Chondrocyte (in vitro differentiated cells): ENCODE measurements around the gene GLB1L3. TPM values are rescaled to one million over a fixed set of nuclear protein-coding genes. Genes with fewer than 3 reads are reported as not detected.

Experiments
- DNase-seq: peaks from one replicate; pipeline ENCODE4 v3.0.0; 2021; ENCODE audit warnings: mixed read lengths, low spot score
- H3K27ac Mint-ChIP-seq: one replicate; pipeline ENCODE4 v1.8.0; 2021; ENCODE audit warnings: mild to moderate bottlenecking, moderate library complexity, mixed read lengths; ENCODE audit not compliant: unreplicated experiment
- H3K27me3 Mint-ChIP-seq: 2 replicates; pipeline ENCODE4 v1.8.0; 2021; ENCODE audit warnings: low read depth, mixed read lengths
- H3K36me3 Mint-ChIP-seq: 2 replicates; pipeline ENCODE4 v1.8.0; 2021; ENCODE audit warnings: low read depth, mixed read lengths
- H3K4me1 Mint-ChIP-seq: 2 replicates; pipeline ENCODE4 v1.8.0; 2021; ENCODE audit warnings: low read depth, mild to moderate bottlenecking, mixed read lengths
- H3K4me3 Mint-ChIP-seq: one replicate; pipeline ENCODE4 v1.8.0; 2021; ENCODE audit warnings: mild to moderate bottlenecking, moderate library complexity, mixed read lengths; ENCODE audit not compliant: unreplicated experiment
- H3K9me3 Mint-ChIP-seq: 2 replicates; pipeline ENCODE4 v1.8.0; 2021; ENCODE audit warnings: low read depth, mixed read lengths
- total RNA-seq: library from RNA; stranded (reverse); gene quantifications from 3 replicates; pipeline ENCODE4 v1.2.1, GENCODE V29; 2021
- TF ChIP-seq, protein P1 (sequence below): fragments of 200-600 bp; sonication (generic); IDR thresholded peaks from 2 replicates; pipeline ENCODE4 v1.5.0; 2021; ENCODE audit warnings: antibody characterized with exemption, mild to moderate bottlenecking, moderate library complexity

The GLB1L3 gene
- total RNA-seq, 1 donor from 2014 or later, result not detected

GRCh38 chr11:134289167-134289566, 13.0 kb downstream of the GLB1L3 start:
- no peaks in the 10 kb centered on the region for H3K4me1 Mint-ChIP-seq

DNA sequence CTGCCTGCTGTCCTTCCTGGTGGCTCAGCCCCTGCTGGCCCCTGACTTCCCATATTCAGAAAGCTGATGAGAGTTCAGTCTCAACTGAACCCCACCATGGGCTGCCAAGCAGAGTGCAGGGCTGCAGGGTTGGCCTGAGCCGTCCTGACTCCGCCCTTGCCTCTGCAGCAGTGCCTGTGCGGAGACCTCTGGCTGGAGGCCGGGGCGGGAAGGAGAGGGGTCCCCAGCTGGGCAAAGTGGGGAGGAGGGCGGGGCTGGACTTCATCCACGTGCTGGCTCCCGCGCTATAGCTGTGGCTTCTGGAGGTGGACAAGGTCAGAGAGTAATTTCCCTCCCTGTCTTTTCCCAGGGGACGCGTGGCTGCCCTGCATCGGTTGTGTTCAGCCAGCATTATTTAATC, 13.6 kb downstream of the GLB1L3 start:
- DNase-seq, result no peak
- no peaks in the 10 kb centered on the region for H3K36me3 Mint-ChIP-seq
- H3K4me1 Mint-ChIP-seq, result no peaks in the 10 kb centered on the region
- TF ChIP-seq, protein P1, sequence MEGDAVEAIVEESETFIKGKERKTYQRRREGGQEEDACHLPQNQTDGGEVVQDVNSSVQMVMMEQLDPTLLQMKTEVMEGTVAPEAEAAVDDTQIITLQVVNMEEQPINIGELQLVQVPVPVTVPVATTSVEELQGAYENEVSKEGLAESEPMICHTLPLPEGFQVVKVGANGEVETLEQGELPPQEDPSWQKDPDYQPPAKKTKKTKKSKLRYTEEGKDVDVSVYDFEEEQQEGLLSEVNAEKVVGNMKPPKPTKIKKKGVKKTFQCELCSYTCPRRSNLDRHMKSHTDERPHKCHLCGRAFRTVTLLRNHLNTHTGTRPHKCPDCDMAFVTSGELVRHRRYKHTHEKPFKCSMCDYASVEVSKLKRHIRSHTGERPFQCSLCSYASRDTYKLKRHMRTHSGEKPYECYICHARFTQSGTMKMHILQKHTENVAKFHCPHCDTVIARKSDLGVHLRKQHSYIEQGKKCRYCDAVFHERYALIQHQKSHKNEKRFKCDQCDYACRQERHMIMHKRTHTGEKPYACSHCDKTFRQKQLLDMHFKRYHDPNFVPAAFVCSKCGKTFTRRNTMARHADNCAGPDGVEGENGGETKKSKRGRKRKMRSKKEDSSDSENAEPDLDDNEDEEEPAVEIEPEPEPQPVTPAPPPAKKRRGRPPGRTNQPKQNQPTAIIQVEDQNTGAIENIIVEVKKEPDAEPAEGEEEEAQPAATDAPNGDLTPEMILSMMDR, result no peak
- H3K27me3 Mint-ChIP-seq, result peaks cover 25% of the 10 kb centered on the region
- H3K4me3 Mint-ChIP-seq, result no peak overlapping the region
- no peak overlapping the region for H3K27ac Mint-ChIP-seq
- no peaks in the 10 kb centered on the region for H3K9me3 Mint-ChIP-seq

More at GRCh38 chr11:134289167-134289566, 13.0 kb downstream of the GLB1L3 start:
- Mint-ChIP-seq H3K27ac (no peak overlapping the region), H3K36me3 (no peaks in the 10 kb centered on the region), H3K4me3 (no peak overlapping the region), H3K9me3 (no peaks in the 10 kb centered on the region), H3K27me3 (peaks cover 23% of the 10 kb centered on the region)
- TF ChIP-seq, protein P1, result no peak
- DNase-seq, result no peak

DNA sequence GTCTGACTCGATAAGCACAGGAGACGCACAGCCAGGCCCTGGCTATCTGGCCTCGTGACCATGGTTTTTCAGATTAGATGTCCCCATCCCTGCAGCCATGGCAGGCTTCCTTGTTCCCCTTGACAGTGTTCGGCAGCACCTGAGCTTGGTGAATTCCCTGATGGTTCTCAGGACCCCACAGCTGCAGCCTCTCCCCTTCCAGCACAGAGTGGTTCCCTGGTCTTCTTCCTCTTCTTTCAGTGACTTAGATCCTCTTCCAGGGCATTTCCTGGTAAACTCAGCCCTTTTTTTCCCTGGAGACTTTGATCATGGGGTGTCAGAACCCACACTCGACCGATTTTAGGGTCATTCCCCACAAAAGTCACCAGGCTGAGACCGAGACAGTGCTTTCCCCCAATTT, 14.5 kb downstream of the GLB1L3 start:
- Mint-ChIP-seq H3K4me1 (no peaks in the 10 kb centered on the region), H3K27me3 (peaks cover 33% of the 10 kb centered on the region), H3K9me3 (no peaks in the 10 kb centered on the region), H3K4me3 (no peak overlapping the region), H3K27ac (peak overlapping the region; percentile 42), H3K36me3 (no peaks in the 10 kb centered on the region)
- no peak for DNase-seq
- TF ChIP-seq, protein P1, result no peak

GRCh38 chr11:134291196-134291595, 15.0 kb downstream of the GLB1L3 start:
- no peaks in the 10 kb centered on the region for H3K4me1 Mint-ChIP-seq

GRCh38 chr11:134292661-134293060, 16.5 kb downstream of the GLB1L3 start:
- H3K27ac Mint-ChIP-seq, result no peak overlapping the region
- H3K4me1 Mint-ChIP-seq, result no peaks in the 10 kb centered on the region
- DNase-seq, result no peak
- TF ChIP-seq, protein P1, result no peak
- H3K9me3 Mint-ChIP-seq, result no peaks in the 10 kb centered on the region
- H3K27me3 Mint-ChIP-seq, result peaks cover 33% of the 10 kb centered on the region
- H3K36me3 Mint-ChIP-seq, result no peaks in the 10 kb centered on the region
- no peak overlapping the region for H3K4me3 Mint-ChIP-seq

More at GRCh38 chr11:134291196-134291595, 15.0 kb downstream of the GLB1L3 start:
- H3K36me3 Mint-ChIP-seq, result no peaks in the 10 kb centered on the region
- DNase-seq, result no peak
- H3K4me3 Mint-ChIP-seq, result no peak overlapping the region
- TF ChIP-seq, protein P1, result no peak
- H3K9me3 Mint-ChIP-seq, result no peaks in the 10 kb centered on the region
- H3K27ac Mint-ChIP-seq, result no peak overlapping the region
- peaks cover 33% of the 10 kb centered on the region for H3K27me3 Mint-ChIP-seq
